ENCODE results near the gene PANK3. TPM values are rescaled to one million over a fixed set of nuclear protein-coding genes. Genes with fewer than 3 reads are reported as not detected.
"Not testable (repeated sequence)": the region's sequence is repeated elsewhere in the genome, so short reads cannot be mapped to it uniquely, and the experiment has no call there.

The PANK3 gene
- total and polyA plus RNA-seq, 3 experiments from 2014 or later = 4.8 to 61.3 (median 53.8) TPM

- H3K27ac Mint-ChIP-seq = no peak overlapping the region
- no peak overlapping the region for H3K4me3 Mint-ChIP-seq
- Histone ChIP-seq H3K4me1 (ENCODE audit: insufficient read depth, low read length) (no peaks in the 10 kb centered on the region), H3K27ac (ENCODE audit: low read depth, low read length) (no peak overlapping the region), H3K27me3 (ENCODE audit: insufficient read depth, low read length, poor library complexity, severe bottlenecking) (no peaks in the 10 kb centered on the region), H3K36me3 (ENCODE audit: insufficient read depth, low read length) (no peaks in the 10 kb centered on the region), H3K9me3 (ENCODE audit: low read length) (no peaks in the 10 kb centered on the region), H3K4me3 (ENCODE audit: low read length) (no peak overlapping the region)
- H3K9me3 Mint-ChIP-seq = peaks cover 0 to 3% (median 0%) of the 10 kb centered on the region in 5 donors
- peaks cover 7 to 53% of the 10 kb centered on the region in 2 donors for H3K27me3 Mint-ChIP-seq
- DNase-seq = no peak
- ChIA-PET CTCF (no interaction called here), POLR2A (no interaction called here)
- no peaks in the 10 kb centered on the region for H3K4me1 Mint-ChIP-seq
- H3K36me3 Mint-ChIP-seq = peaks cover 0 to 7% (median 0%) of the 10 kb centered on the region in 3 donors
Observed at GRCh38 chr5:168602517-168602916, 23.3 kb upstream of the PANK3 start.

- no peaks in the 10 kb centered on the region for H3K9me3 ChIP-seq (ENCODE audit: low read length)
- ChIA-PET POLR2A (no interaction called here), CTCF (no interaction called here)
- no peaks in the 10 kb centered on the region for H3K4me1 ChIP-seq (ENCODE audit: insufficient read depth, low read length)
- no peaks in the 10 kb centered on the region for H3K36me3 ChIP-seq (ENCODE audit: insufficient read depth, low read length)
- no peaks in the 10 kb centered on the region for H3K27me3 ChIP-seq (ENCODE audit: insufficient read depth, low read length, poor library complexity, severe bottlenecking)
- DNase-seq = no peak
- Mint-ChIP-seq H3K9me3 (peaks cover 0 to 5% (median 2%) of the 10 kb centered on the region in 5 donors), H3K27ac (no peak overlapping the region), H3K36me3 (peaks cover 0 to 7% (median 0%) of the 10 kb centered on the region in 3 donors), H3K4me3 (no peak overlapping the region), H3K27me3 (peaks cover 11 to 57% of the 10 kb centered on the region in 2 donors), H3K4me1 (no peaks in the 10 kb centered on the region)
- H3K4me3 ChIP-seq (ENCODE audit: low read length) = no peak overlapping the region
- H3K27ac ChIP-seq (ENCODE audit: low read depth, low read length) = no peak overlapping the region
Observed at GRCh38 chr5:168601972-168602371, 22.8 kb upstream of the PANK3 start.

DNA sequence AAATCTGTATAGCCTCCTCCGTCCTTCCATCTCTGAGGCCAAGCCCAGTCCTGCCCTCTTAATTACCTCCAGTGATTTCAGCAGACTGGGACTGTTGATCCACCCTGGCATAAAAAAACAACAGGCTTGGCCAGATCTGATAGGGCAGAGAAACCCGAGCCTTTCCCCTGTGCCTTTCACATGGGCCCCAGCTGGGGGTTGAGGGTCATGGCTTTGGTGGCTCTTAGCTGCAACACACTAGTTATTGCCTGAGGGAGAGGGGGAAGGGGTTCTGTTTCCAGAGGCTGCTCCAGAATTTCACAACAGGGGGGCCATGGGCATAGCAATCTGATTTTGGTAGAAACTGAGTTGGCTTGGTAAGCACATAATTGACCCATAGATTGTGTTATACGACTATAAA lies 21.2 kb upstream of the PANK3 start:
- no peak overlapping the region for H3K27ac Mint-ChIP-seq
- no peak overlapping the region for H3K4me3 Mint-ChIP-seq

DNA sequence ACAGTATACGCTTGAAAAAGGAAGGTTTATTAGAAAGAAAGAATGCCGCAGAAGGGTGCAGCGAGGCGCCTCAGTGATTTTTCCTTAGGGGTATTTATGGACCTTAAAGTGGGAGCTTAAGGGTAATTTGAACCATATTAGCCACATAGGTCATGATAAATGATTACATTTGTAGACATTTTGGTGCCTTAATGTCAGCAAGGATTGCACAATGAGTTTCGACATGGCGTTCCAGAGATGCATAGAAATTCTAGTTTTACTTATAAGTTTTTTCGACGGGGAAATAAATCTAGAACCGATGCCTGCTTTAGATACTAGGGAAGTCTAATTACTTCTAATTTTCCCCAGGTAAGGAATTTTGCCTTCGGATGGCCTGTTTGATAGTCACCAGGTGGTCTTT lies 20.7 kb upstream of the PANK3 start:
- no peaks in the 10 kb centered on the region for H3K9me3 ChIP-seq (ENCODE audit: low read length)
- peaks cover 0 to 12% (median 0%) of the 10 kb centered on the region in 3 donors for H3K36me3 Mint-ChIP-seq
- no peaks in the 10 kb centered on the region for H3K36me3 ChIP-seq (ENCODE audit: insufficient read depth, low read length)
- ChIA-PET CTCF (no interaction called here), POLR2A (no interaction called here)
- no peak overlapping the region for H3K4me3 Mint-ChIP-seq
- H3K4me1 ChIP-seq (ENCODE audit: insufficient read depth, low read length) = no peaks in the 10 kb centered on the region
- H3K27ac Mint-ChIP-seq = no peak overlapping the region
- no peaks in the 10 kb centered on the region for H3K27me3 ChIP-seq (ENCODE audit: insufficient read depth, low read length, poor library complexity, severe bottlenecking)
- no peak for DNase-seq
- no peak overlapping the region for H3K27ac ChIP-seq (ENCODE audit: low read depth, low read length)
- no peaks in the 10 kb centered on the region for H3K4me1 Mint-ChIP-seq
- H3K4me3 ChIP-seq (ENCODE audit: low read length) = no peak overlapping the region
- peaks cover 0 to 5% (median 2%) of the 10 kb centered on the region in 5 donors for H3K9me3 Mint-ChIP-seq
- H3K27me3 Mint-ChIP-seq = peaks cover 19 to 73% of the 10 kb centered on the region in 2 donors

More for the DNA sequence above, 21.2 kb upstream of the PANK3 start:
- peaks cover 0 to 12% (median 0%) of the 10 kb centered on the region in 3 donors for H3K36me3 Mint-ChIP-seq
- Histone ChIP-seq H3K4me3 (ENCODE audit: low read length) (no peak overlapping the region), H3K9me3 (ENCODE audit: low read length) (no peaks in the 10 kb centered on the region), H3K36me3 (ENCODE audit: insufficient read depth, low read length) (no peaks in the 10 kb centered on the region), H3K27me3 (ENCODE audit: insufficient read depth, low read length, poor library complexity, severe bottlenecking) (no peaks in the 10 kb centered on the region), H3K27ac (ENCODE audit: low read depth, low read length) (no peak overlapping the region), H3K4me1 (ENCODE audit: insufficient read depth, low read length) (no peaks in the 10 kb centered on the region)
- ChIA-PET POLR2A (no interaction called here), CTCF (no interaction called here)
- H3K9me3 Mint-ChIP-seq = peaks cover 0 to 5% (median 2%) of the 10 kb centered on the region in 5 donors
- peaks cover 17 to 71% of the 10 kb centered on the region in 2 donors for H3K27me3 Mint-ChIP-seq
- H3K4me1 Mint-ChIP-seq = no peaks in the 10 kb centered on the region
- no peak for DNase-seq

- CTCF ChIA-PET = no interaction called here
- no peaks in the 10 kb centered on the region for H3K36me3 ChIP-seq (ENCODE audit: insufficient read depth, low read length)
- Mint-ChIP-seq H3K36me3 (peaks cover 0 to 12% (median 0%) of the 10 kb centered on the region in 3 donors), H3K27ac (no peak overlapping the region), H3K9me3 (peaks cover 0 to 9% (median 2%) of the 10 kb centered on the region in 5 donors), H3K4me3 (no peak overlapping the region), H3K4me1 (no peaks in the 10 kb centered on the region), H3K27me3 (peaks cover 16 to 82% of the 10 kb centered on the region in 2 donors)
- no peaks in the 10 kb centered on the region for H3K4me1 ChIP-seq (ENCODE audit: insufficient read depth, low read length)
- no peak for DNase-seq
- H3K27ac ChIP-seq (ENCODE audit: low read depth, low read length) = no peak overlapping the region
- no peaks in the 10 kb centered on the region for H3K9me3 ChIP-seq (ENCODE audit: low read length)
- POLR2A ChIA-PET = no interaction called here
- H3K4me3 ChIP-seq (ENCODE audit: low read length) = no peak overlapping the region
- H3K27me3 ChIP-seq (ENCODE audit: insufficient read depth, low read length, poor library complexity, severe bottlenecking) = no peaks in the 10 kb centered on the region
Observed at GRCh38 chr5:168598639-168599038, 19.5 kb upstream of the PANK3 start.

GRCh38 chr5:168596927-168597326 lies 17.8 kb upstream of the PANK3 start:
- Histone ChIP-seq H3K4me1 (ENCODE audit: insufficient read depth, low read length) (no peaks in the 10 kb centered on the region), H3K27ac (ENCODE audit: low read depth, low read length) (no peak overlapping the region), H3K4me3 (ENCODE audit: low read length) (no peak overlapping the region), H3K36me3 (ENCODE audit: insufficient read depth, low read length) (no peaks in the 10 kb centered on the region), H3K9me3 (ENCODE audit: low read length) (no peaks in the 10 kb centered on the region), H3K27me3 (ENCODE audit: insufficient read depth, low read length, poor library complexity, severe bottlenecking) (no peaks in the 10 kb centered on the region)
- no peak overlapping the region for H3K4me3 Mint-ChIP-seq
- H3K9me3 Mint-ChIP-seq = peaks cover 0 to 10% (median 2%) of the 10 kb centered on the region in 5 donors
- POLR2A ChIA-PET = interaction anchor here (0.6 to 0.7 kb wide), 2 partner anchors 101 to 1252 kb away, joined by 3 to 6 read pairs; no protein-coding TSS in a partner anchor
- no peak for DNase-seq
- peaks cover 16 to 78% of the 10 kb centered on the region in 2 donors for H3K27me3 Mint-ChIP-seq
- H3K36me3 Mint-ChIP-seq = peaks cover 0 to 11% (median 0%) of the 10 kb centered on the region in 3 donors
- CTCF ChIA-PET = no interaction called here
- no peaks in the 10 kb centered on the region for H3K4me1 Mint-ChIP-seq
- no peak overlapping the region for H3K27ac Mint-ChIP-seq

DNA sequence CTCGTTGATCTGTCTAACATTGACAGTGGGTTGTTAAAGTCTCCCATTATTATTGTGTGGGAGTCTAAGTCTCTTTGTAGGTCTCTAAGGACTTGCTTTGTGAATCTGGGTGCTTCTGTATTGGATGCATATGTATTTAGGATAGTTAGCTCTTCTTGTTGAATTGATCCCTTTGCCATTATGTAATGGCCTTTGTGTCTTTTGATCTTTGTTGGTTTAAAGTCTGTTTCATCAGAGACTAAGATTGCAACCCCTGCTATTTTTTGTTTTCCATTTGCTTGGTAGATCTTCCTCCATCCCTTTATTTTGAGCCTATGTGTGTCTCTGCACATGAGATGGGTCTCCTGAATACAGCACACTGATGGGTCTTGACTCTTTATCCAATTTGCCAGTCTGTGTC lies 17.0 kb upstream of the PANK3 start:
- H3K27ac ChIP-seq (ENCODE audit: low read depth, low read length); H3K4me3 Mint-ChIP-seq; CTCF ChIA-PET; H3K27me3 ChIP-seq (ENCODE audit: insufficient read depth, low read length, poor library complexity, severe bottlenecking); DNase-seq; H3K4me1 Mint-ChIP-seq; H3K27ac Mint-ChIP-seq; H3K9me3 Mint-ChIP-seq; H3K4me1 ChIP-seq (ENCODE audit: insufficient read depth, low read length); H3K36me3 ChIP-seq (ENCODE audit: insufficient read depth, low read length); H3K9me3 ChIP-seq (ENCODE audit: low read length); H3K36me3 Mint-ChIP-seq; POLR2A ChIA-PET; H3K4me3 ChIP-seq (ENCODE audit: low read length): not testable (repeated sequence)
- H3K27me3 Mint-ChIP-seq = peaks cover 16 to 76% of the 10 kb centered on the region in 2 donors

- Mint-ChIP-seq H3K27me3 (peaks cover 11 to 62% of the 10 kb centered on the region in 2 donors), H3K36me3 (peaks cover 0 to 8% (median 0%) of the 10 kb centered on the region in 3 donors), H3K4me3 (no peak overlapping the region), H3K9me3 (peaks cover 0 to 5% (median under 1%) of the 10 kb centered on the region in 5 donors), H3K27ac (no peak overlapping the region), H3K4me1 (no peaks in the 10 kb centered on the region)
- POLR2A ChIA-PET = no interaction called here
- no peaks in the 10 kb centered on the region for H3K9me3 ChIP-seq (ENCODE audit: low read length)
- no peaks in the 10 kb centered on the region for H3K27me3 ChIP-seq (ENCODE audit: insufficient read depth, low read length, poor library complexity, severe bottlenecking)
- DNase-seq = no peak
- no peak overlapping the region for H3K4me3 ChIP-seq (ENCODE audit: low read length)
- H3K27ac ChIP-seq (ENCODE audit: low read depth, low read length) = no peak overlapping the region
- H3K36me3 ChIP-seq (ENCODE audit: insufficient read depth, low read length) = no peaks in the 10 kb centered on the region
- no peaks in the 10 kb centered on the region for H3K4me1 ChIP-seq (ENCODE audit: insufficient read depth, low read length)
- CTCF ChIA-PET = no interaction called here
Observed at GRCh38 chr5:168592014-168592368, 12.8 kb upstream of the PANK3 start.

Data from CD8-positive, alpha-beta memory T cell (primary cell).